T47D (cell line): ENCODE results near the gene STXBP3.

Experiments used
- DNase-seq, 2 experiments: peaks; one replicate each; pipeline versions ENCODE4 v3.0.0 to v3.0.0-alpha.2; 2011 to 2012; ENCODE audit warnings: low read depth in 1 of 2, low spot score in 1 of 2
- JUND ChIP-seq: IDR thresholded peaks from 2 replicates; pipeline ENCODE4 v1.6.1; 2012; ENCODE audit warnings: low read depth
- in situ Hi-C: cut with HindIII; loops from 2 replicates; pipeline ENCODE4 v1.10.0; 2016; ENCODE audit warnings: low sequenced_read_pairs, low pct_unique_long_range_greater_than_20kb

The STXBP3 gene

DNA sequence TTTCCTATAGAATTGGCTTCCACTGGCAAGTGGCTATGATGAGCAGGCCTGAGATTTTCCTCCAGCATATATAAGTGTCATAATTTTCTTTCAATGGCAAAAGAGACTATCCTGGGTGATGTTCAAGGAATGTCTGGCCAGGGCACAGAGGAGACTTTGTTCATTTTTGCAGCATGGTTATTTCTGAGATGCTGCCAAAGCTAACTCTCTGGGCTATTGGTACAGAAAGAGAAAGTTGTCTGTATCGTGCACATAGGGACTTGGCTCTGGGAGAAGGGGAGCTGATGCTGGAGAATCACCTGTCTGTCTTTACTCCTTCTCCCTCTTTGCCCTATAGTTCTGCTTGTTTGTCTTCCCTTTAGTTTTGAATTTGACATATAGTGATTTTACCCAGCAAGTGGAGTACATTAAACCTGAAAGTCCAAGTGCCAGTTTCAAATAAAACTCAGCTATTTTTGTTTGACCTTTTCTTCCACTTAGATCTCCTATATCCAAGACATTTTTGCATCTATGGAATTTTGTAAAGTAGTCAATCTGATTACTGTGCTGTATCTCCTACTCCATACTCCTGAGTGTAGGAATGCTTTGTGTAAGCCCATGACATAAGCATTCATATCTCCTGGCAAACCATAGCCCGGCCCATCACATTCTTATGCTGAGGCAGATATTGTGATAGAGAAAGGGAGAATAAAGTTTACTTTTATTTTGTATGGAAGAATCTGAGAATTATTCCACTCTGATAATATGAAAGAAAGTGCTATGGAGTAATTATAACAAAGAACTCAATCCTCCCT is 29.8 kb upstream of the STXBP3 start:
- TF ChIP-seq JUND, result no peak
- in situ Hi-C loops, result no loop called here
- no peak for DNase-seq

DNA sequence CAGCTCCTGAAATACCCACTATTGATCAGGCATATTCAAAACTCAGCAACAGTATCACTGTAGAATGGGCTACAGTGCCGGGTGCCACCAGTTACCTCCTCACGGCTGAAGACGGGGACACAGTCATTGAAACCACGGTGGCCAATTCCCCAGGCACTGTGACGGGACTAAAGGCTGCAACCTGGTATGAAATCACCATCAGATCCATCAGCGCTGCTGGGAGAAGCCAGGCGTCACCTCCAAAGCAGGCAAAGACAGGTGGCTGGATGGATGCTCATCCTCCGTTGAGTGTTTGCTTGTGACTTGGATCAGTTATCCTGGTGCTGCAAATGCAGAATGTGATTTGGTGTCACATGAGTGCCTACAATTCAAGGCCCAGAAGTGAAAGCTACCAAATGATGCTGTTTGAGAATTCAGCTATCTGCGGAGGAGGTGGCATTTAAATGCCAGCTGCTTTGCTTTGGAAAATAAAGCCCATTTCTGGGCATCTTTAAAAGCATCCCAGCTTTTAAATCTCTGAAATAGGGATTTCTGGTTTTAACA is 28.6 kb upstream of the STXBP3 start:
- no peak for DNase-seq
- in situ Hi-C loops, result no loop called here
- TF ChIP-seq JUND, result no peak

DNA sequence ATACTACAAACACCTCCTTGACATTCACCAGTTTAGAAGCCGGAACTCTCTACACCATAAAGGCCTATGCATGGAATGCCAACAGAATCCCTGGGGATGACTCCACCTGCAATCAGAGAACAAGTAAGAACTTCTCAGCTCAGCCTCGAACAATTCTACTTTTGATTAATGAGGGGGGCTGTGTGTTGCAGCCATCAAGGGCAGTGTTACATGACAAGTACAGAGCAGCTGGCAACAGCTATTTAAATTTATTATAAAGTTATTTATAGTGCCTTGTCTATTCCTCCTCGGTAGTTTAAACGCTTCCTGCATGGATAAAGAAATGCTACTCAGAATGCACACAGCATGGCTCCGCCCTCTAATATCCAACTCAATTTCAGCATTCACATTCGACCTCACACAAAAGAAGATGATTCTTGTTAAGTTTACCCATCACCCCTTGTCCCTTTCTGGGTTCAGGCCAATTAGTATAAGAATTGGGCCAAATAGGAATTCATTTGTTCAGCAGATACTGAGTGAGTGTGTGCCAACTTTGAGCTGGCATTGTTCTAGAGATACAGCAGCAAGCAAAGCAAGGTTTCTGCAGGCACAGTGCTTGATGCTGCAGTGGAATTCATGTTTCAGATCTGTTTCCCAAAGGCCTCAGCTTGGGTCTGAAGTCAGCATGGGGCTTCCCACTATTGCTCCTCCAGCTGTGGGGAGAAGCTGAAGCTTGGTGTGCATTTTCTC is 27.4 kb upstream of the STXBP3 start:
- no peak for TF ChIP-seq JUND
- in situ Hi-C loops, result no loop called here
- DNase-seq, result no peak

DNA sequence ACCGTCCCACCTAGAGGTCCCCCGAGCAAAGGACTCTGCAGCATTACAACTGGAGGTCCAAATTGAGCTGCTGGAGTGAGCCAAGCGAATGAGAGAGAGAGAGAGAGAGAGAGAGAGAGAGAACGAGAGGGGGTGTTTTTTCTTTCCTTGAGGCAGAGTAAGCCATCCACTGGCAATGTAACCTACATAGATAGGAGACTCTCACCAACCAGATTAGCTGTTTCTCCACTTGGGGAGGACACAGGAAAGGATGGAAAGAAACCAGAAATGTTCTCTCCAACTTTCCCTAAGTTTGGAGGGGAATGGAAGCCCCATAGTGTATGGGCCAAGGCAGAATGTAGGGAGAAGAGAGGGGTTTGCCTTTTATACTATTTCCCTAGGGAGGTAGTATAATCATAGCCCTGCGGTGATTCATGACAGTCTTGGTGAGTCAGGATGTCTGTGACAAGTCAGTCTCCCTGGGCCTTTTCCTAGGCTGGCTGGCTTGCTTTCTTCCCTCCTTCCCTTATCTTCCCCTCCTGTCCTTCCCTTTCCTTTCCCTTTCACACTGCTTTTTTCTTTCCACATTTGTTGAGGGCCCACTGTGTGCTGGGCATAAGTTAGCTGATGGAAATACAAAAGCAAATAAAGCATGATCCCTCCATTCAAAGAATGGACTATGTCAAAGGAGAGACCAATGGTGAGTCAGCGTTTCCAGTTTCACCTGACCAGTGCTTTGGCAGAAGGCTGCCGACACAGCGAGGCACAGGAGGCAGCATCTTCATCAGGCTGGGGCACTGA is 26.6 kb upstream of the STXBP3 start:
- no peak for TF ChIP-seq JUND
- DNase-seq, result no peak
- in situ Hi-C loops, result no loop called here

DNA sequence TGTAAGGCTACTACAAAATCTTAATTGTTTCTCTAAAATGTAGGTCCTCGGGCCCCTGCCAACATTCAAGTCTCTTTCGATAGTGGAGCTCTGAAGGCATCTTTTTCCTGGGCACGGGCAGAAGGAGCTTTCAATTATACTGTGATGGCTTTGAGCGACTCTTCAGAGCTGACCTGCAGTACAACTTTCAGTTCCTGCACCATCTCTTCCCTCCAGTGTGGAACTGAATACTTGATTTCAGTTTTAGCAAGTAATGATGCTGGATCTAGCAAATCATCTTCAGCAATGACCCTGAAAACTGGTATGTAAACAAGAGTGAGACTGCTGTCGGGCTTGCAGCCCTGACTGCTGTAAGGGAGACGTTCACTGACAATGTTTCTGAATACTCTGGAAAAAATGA is 24.2 kb upstream of the STXBP3 start:
- no peak for DNase-seq
- TF ChIP-seq JUND, result no peak
- in situ Hi-C loops, result no loop called here

DNA sequence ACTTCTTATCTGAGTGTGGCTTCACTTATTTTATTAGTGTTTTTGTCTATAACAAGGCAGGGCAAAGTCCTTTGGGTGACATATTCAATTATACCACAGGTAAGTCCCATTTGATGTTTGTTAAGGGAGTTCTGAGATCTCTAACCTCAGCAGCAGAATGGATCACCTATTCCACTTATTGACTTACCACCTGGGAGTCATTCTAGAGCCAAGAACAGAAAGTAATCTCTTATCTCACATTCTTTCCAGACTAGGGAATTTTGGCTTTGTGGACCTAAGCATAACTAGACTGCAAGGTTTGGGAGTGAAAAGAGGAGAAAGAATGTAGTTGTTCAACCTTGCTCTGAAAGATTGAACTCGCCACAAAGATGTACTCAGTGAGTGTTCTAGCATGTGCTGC is 20.6 kb upstream of the STXBP3 start:
- no peak for TF ChIP-seq JUND
- in situ Hi-C loops, result no loop called here
- DNase-seq, result no peak

DNA sequence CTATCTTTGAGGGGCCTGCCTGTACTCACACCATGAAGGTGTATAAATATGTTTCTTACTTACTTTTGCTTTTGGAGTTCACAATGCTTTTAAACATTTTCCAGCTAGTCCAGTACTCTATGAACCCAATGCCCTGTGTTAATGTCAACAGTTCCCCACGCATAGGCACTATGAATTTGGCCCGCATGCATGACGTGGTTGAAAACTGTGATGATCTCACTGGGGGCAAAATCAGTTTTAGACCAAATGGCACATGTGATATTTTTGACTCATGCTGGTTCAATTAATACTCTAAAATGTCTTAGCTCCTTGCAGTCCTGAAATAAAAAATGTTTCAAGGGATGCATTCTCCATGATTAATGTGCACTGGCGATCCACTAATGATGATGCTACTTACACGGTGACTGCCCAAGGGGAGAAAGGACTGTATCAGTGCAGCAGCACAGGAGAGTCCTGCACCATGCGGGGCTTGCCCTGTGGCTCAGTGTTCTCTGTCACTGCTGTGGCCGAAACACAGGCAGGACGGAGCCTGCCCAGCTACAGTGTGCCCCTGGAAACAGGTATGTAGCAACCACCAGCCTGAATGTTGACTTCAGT is 18.0 kb upstream of the STXBP3 start:
- DNase-seq, result no peak
- in situ Hi-C loops, result no loop called here
- TF ChIP-seq JUND, result no peak

DNA sequence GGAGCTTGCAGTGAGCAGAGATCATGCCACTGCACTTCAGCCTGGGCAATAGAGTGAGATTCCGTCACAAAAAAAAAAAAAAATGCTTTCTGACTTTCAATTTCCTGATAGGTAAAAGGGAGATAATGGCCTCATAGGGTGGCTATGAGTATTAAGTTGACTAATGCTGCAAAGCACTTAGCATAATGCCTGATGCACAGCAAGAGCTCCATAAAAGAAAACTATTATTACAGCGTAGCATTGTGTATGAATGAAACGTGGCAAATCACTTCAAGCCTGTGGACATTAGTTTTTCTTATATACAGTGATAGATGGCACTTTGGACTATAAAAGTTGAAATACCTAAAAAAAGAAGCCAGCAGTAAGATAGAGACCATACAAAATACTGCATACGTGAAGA is 17.0 kb upstream of the STXBP3 start:
- in situ Hi-C loops, result no loop called here
- no peak for TF ChIP-seq JUND
- DNase-seq, result no peak

DNA sequence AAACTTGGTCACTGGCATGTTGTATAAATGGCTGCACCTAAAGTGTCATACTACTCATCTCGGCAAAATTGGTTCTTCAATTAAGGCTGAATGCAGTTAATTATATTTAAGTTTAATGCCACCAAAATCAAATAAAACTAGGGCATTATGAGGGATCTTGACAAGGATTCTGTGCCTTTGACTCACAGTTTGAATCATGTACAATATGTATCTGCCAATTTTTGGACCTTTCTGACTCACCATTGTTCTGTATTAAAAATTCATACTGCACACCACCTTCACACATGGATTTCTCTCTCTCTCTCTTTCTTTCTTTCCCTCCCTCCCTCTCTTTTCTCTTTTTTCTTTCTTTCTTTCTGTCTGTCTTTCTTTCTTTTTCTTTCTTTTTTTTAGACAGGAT is 14.1 kb upstream of the STXBP3 start:
- in situ Hi-C loops, result no loop called here
- TF ChIP-seq JUND, result no peak
- DNase-seq, result no peak

DNA sequence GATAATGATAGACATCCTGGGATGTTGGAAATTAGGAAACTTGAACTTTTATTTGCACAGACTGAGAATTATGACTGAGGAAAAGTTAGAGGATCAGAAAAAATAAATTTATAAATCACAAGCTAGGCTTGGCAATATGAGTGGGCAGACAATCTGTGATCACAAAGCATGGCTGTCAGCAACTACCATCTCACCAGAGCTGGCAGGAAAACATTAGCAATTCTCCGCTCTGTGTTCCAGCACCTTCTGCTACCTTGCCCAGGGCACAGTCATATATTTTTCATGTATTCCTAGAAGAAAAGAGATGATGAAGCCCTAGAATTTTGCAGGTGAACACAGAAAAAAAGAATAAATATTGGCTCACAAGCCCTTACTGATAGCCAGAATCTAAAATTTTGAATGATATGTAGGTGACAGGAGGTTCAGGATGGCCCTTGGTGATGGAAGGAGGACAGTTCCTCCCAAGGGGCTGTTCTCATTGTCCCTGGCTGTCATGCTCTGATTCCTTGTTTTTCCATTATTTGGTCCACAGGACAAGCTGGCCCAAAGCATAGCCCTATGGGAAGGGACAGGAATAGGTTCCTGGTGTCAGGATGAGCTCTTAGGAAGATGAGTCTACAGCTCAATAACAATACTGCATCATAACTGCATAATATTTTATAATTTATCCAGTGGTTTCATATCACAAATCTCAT is 12.2 kb upstream of the STXBP3 start:
- no peak for TF ChIP-seq JUND
- in situ Hi-C loops, result no loop called here
- DNase-seq, result no peak

DNA sequence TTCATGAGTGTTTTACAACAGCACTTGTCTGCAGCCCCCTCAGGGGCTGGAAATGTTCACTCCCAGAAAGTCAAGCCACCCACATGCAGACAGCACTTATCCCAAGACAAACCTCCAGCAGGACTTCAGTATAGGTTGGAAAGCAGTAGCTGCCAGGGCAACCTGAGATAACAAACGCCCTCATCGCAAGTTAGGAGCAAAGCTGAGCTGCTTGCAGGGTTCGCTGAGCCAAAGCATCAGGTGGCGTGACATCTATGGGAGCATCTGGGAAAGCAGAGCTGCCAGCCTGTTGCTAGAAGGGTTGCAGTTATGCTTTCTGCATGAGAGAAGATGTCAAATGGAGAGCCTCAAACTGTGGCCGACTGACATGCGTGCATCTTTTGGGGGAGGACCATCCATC is 4.2 kb upstream of the STXBP3 start:
- TF ChIP-seq JUND, result no peak
- no peak for DNase-seq
- in situ Hi-C loops, result no loop called here

DNA sequence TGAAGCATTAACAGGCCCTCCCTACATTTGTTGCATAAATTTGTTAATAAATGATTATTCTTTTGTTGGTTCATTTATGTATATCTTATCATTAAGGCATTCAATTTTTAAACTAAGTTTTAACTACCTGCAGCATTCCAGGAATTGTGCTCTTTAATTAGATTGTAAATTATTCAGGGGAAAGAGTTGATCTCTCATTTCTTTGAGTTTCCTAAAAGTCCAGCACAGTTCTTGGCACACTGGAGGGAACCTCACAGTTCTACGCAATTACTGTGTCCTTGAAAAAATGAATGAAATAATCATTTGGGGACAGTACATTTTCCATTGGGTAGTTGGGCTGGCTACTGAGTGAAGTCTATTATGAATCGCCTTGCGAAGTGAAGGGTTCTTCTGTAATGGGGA is 493 bp upstream of the STXBP3 start:
- TF ChIP-seq JUND, result no peak
- DNase-seq, result no peak
- in situ Hi-C loops, result no loop called here
